CD8-positive, alpha-beta memory T cell (primary cell): ENCODE data around the gene GNG8. TPM values are rescaled to one million over a fixed set of nuclear protein-coding genes. Genes with fewer than 3 reads are reported as not detected.

Source experiments
- CTCF ChIA-PET: fragments of 350-600 bp; sonication (Branson Sonifier 250); formaldehyde crosslinking; loops from one replicate; lab custom pipeline; 2021; ENCODE audit warnings: antibody characterized with exemption; lab: Charles Lee
- POLR2A ChIA-PET: fragments of 350-600 bp; sonication (Branson Sonifier 250); formaldehyde crosslinking; loops from one replicate; lab custom pipeline; 2021; ENCODE audit warnings: antibody characterized with exemption; lab: Charles Lee
- DNase-seq, 5 donors: peaks; one replicate each; pipeline versions ENCODE4 v3.0.0 to v3.0.0-alpha.2; 2020 to 2022; ENCODE audit warnings: mixed read lengths in 1 of 5
- H3K27ac ChIP-seq: one replicate; pipeline ENCODE4 v1.7.0; 2013; ENCODE audit warnings: low read depth, mild to moderate bottlenecking, low read length, moderate library complexity
- H3K27me3 ChIP-seq: 2 replicates; pipeline ENCODE4 v1.7.0; 2013; ENCODE audit warnings: low read length, mild to moderate bottlenecking; ENCODE audit not compliant: insufficient read depth, poor library complexity, severe bottlenecking
- H3K36me3 ChIP-seq: 2 replicates; pipeline ENCODE4 v1.7.0; 2013; ENCODE audit warnings: mild to moderate bottlenecking, low read length, moderate library complexity; ENCODE audit not compliant: insufficient read depth
- H3K4me1 ChIP-seq: 2 replicates; pipeline ENCODE4 v1.7.0; 2013; ENCODE audit warnings: mild to moderate bottlenecking, low read length, moderate library complexity; ENCODE audit not compliant: insufficient read depth
- H3K4me3 ChIP-seq: 2 replicates; pipeline ENCODE4 v1.7.0; 2013; ENCODE audit warnings: mild to moderate bottlenecking, low read length
- H3K9me3 ChIP-seq: 2 replicates; pipeline ENCODE4 v1.7.0; 2013; ENCODE audit warnings: mild to moderate bottlenecking, low read length
- H3K27ac Mint-ChIP-seq, 8 donors: one replicate each; pipeline ENCODE4 v1.8.0; 2020 to 2021; ENCODE audit warnings: mixed read lengths in 8 of 8, mild to moderate bottlenecking in 6 of 8, inconsistent platforms in 3 of 8, moderate library complexity in 3 of 8
- H3K27me3 Mint-ChIP-seq, 2 donors: one replicate each; pipeline ENCODE4 v1.8.0; 2020 to 2021; ENCODE audit warnings: mixed read lengths in 2 of 2, mild to moderate bottlenecking in 1 of 2, moderate library complexity in 1 of 2
- H3K36me3 Mint-ChIP-seq, 3 donors: one replicate each; pipeline ENCODE4 v1.8.0; 2020 to 2021; ENCODE audit warnings: mixed read lengths in 3 of 3, inconsistent platforms in 1 of 3, mild to moderate bottlenecking in 1 of 3
- H3K4me1 Mint-ChIP-seq, 3 donors: one replicate each; pipeline ENCODE4 v1.8.0; 2020 to 2021; ENCODE audit warnings: mixed read lengths in 3 of 3, inconsistent platforms in 1 of 3, mild to moderate bottlenecking in 1 of 3
- H3K4me3 Mint-ChIP-seq, 7 donors: one replicate each; pipeline ENCODE4 v1.8.0; 2020 to 2021; ENCODE audit warnings: mixed read lengths in 7 of 7, mild to moderate bottlenecking in 6 of 7, moderate library complexity in 4 of 7, inconsistent platforms in 2 of 7
- H3K9me3 Mint-ChIP-seq, 5 donors: one replicate each; pipeline ENCODE4 v1.8.0; 2020 to 2022; ENCODE audit warnings: mixed read lengths in 5 of 5, mild to moderate bottlenecking in 3 of 5, moderate library complexity in 2 of 5, inconsistent platforms in 1 of 5
- polyA plus RNA-seq: library from polyadenylated mRNA; unstranded; fragments of 300-500 nt; fragmentation: Illumina TruSeq; gene quantifications from one replicate; pipeline ENCODE4 v1.2.3, GENCODE V29; 2021
- total RNA-seq, 2 experiments: library from RNA; stranded (reverse); gene quantifications; one replicate each; pipeline ENCODE4 v1.2.3, GENCODE V29; 2021

The GNG8 gene
- total and polyA plus RNA-seq, 3 experiments from 2014 or later = 9.0 TPM; not detected in 1

- peaks cover 5% of the 10 kb centered on the region for H3K36me3 ChIP-seq
- POLR2A ChIA-PET = interaction anchor here (0.8 to 1.5 kb wide), 3 partner anchors 13 to 219 kb away, joined by 3 to 10 read pairs (median 3); partner anchors contain the start of genes CALM3 and DACT3
- peaks cover 0 to 17% (median 2%) of the 10 kb centered on the region in 3 donors for H3K36me3 Mint-ChIP-seq
- DNase-seq = peak; percentile 63 to 86 (median 71)
- peaks cover 80% of the 10 kb centered on the region for H3K4me1 ChIP-seq
- no peak overlapping the region for H3K27ac ChIP-seq
- peak overlapping the region in 5 of 7 donors; percentile 32 to 73 (median 37) for H3K4me3 Mint-ChIP-seq
- no peak overlapping the region for H3K4me3 ChIP-seq
- H3K9me3 ChIP-seq = no peaks in the 10 kb centered on the region
- no peaks in the 10 kb centered on the region for H3K27me3 ChIP-seq
- H3K4me1 Mint-ChIP-seq = peaks cover 39 to 56% (median 48%) of the 10 kb centered on the region in 3 donors
- CTCF ChIA-PET = interaction anchor here (0.6 to 4.9 kb wide), 19 partner anchors 9 to 255 kb away, joined by 3 to 66 read pairs (median 4); partner anchors contain the start of genes CALM3, DACT3 and PTGIR
- H3K27ac Mint-ChIP-seq = peak overlapping the region; percentile 47 to 83 (median 68)
- H3K27me3 Mint-ChIP-seq = peaks cover 0 to 3% of the 10 kb centered on the region in 2 donors
- H3K9me3 Mint-ChIP-seq = no peaks in the 10 kb centered on the region
These were observed 21.8 kb downstream of the GNG8 start for GRCh38 chr19:46614114-46614722.

GRCh38 chr19:46613525-46613924 lies 22.5 kb downstream of the GNG8 start:
- Histone ChIP-seq H3K27me3 (no peaks in the 10 kb centered on the region), H3K4me1 (peaks cover 74% of the 10 kb centered on the region), H3K4me3 (no peak overlapping the region), H3K36me3 (peaks cover 11% of the 10 kb centered on the region), H3K9me3 (no peaks in the 10 kb centered on the region), H3K27ac (no peak overlapping the region)
- DNase-seq = peak in 1 of 5 donors; percentile 43
- ChIA-PET CTCF (interaction anchor here (0.6 to 4.9 kb wide), 18 partner anchors 9 to 255 kb away, joined by 3 to 66 read pairs (median 4); partner anchors contain the start of genes CALM3, DACT3 and PTGIR), POLR2A (interaction anchor here (1.4 to 1.5 kb wide), 2 partner anchors 12 to 48 kb away, joined by 3 to 10 read pairs; partner anchors contain the start of genes CALM3 and DACT3)
- peaks cover 42 to 55% (median 48%) of the 10 kb centered on the region in 3 donors for H3K4me1 Mint-ChIP-seq
- H3K4me3 Mint-ChIP-seq = no peak overlapping the region
- H3K27me3 Mint-ChIP-seq = peaks cover 0 to 3% of the 10 kb centered on the region in 2 donors
- H3K27ac Mint-ChIP-seq = peak overlapping the region in 7 of 8 donors; percentile 23 to 79 (median 71)
- H3K9me3 Mint-ChIP-seq = no peaks in the 10 kb centered on the region
- H3K36me3 Mint-ChIP-seq = peaks cover 0 to 24% (median 4%) of the 10 kb centered on the region in 3 donors

GRCh38 chr19:46611776-46612175 lies 24.2 kb downstream of the GNG8 start:
- no peaks in the 10 kb centered on the region for H3K9me3 Mint-ChIP-seq
- H3K9me3 ChIP-seq = no peaks in the 10 kb centered on the region
- peaks cover 0 to 2% of the 10 kb centered on the region in 2 donors for H3K27me3 Mint-ChIP-seq
- H3K27ac Mint-ChIP-seq = peak overlapping the region; percentile 87 to 97 (median 93)
- H3K4me1 Mint-ChIP-seq = peaks cover 45 to 52% (median 51%) of the 10 kb centered on the region in 3 donors
- DNase-seq = peak in 2 of 5 donors; percentile 34 to 46
- peak overlapping the region; percentile 65 to 85 (median 71) for H3K4me3 Mint-ChIP-seq
- CTCF ChIA-PET = interaction anchor here (0.7 to 4.9 kb wide), 12 partner anchors 9 to 146 kb away, joined by 3 to 66 read pairs (median 4); partner anchors contain the start of genes CALM3 and DACT3
- H3K36me3 Mint-ChIP-seq = peaks cover 3 to 41% (median 10%) of the 10 kb centered on the region in 3 donors
- peak overlapping the region; percentile 20 for H3K4me3 ChIP-seq
- no peaks in the 10 kb centered on the region for H3K27me3 ChIP-seq
- POLR2A ChIA-PET = interaction anchor here (1.1 to 3.9 kb wide), 4 partner anchors 10 to 102 kb away, joined by 4 to 52 read pairs (median 6); partner anchors contain the start of gene CALM3
- peaks cover 26% of the 10 kb centered on the region for H3K36me3 ChIP-seq
- H3K27ac ChIP-seq = no peak overlapping the region
- peaks cover 61% of the 10 kb centered on the region for H3K4me1 ChIP-seq

- ChIA-PET CTCF (interaction anchor here (0.7 to 4.9 kb wide), 7 partner anchors 9 to 118 kb away, joined by 3 to 66 read pairs (median 6); partner anchors contain the start of genes CALM3 and DACT3), POLR2A (interaction anchor here (0.9 to 3.9 kb wide), 3 partner anchors 9 to 50 kb away, joined by 3 to 52 read pairs (median 4); partner anchors contain the start of genes CALM3 and DACT3)
- Mint-ChIP-seq H3K36me3 (peaks cover 3 to 47% (median 15%) of the 10 kb centered on the region in 3 donors), H3K27me3 (no peaks in the 10 kb centered on the region), H3K9me3 (no peaks in the 10 kb centered on the region), H3K4me1 (peaks cover 44 to 52% (median 48%) of the 10 kb centered on the region in 3 donors), H3K4me3 (peak overlapping the region; percentile 65 to 85 (median 75)), H3K27ac (peak overlapping the region; percentile 87 to 97 (median 93))
- H3K4me3 ChIP-seq = peak overlapping the region; percentile 20
- H3K27me3 ChIP-seq = no peaks in the 10 kb centered on the region
- DNase-seq = peak in 3 of 5 donors; percentile 23 to 58 (median 43)
- H3K36me3 ChIP-seq = peaks cover 33% of the 10 kb centered on the region
- peaks cover 56% of the 10 kb centered on the region for H3K4me1 ChIP-seq
- no peaks in the 10 kb centered on the region for H3K9me3 ChIP-seq
- H3K27ac ChIP-seq = no peak overlapping the region
These were observed 24.9 kb downstream of the GNG8 start for GRCh38 chr19:46610851-46611770.

GRCh38 chr19:46610413-46610775 lies 25.6 kb downstream of the GNG8 start:
- peaks cover 40% of the 10 kb centered on the region for H3K36me3 ChIP-seq
- POLR2A ChIA-PET = interaction anchor here (0.9 to 3.9 kb wide), 2 partner anchors 9 to 50 kb away, joined by 3 to 52 read pairs; partner anchors contain the start of genes CALM3 and DACT3

GRCh38 chr19:46609511-46610412 lies 26.2 kb downstream of the GNG8 start:
- H3K9me3 ChIP-seq = no peaks in the 10 kb centered on the region
- Mint-ChIP-seq H3K4me1 (peaks cover 47 to 53% (median 53%) of the 10 kb centered on the region in 3 donors), H3K9me3 (no peaks in the 10 kb centered on the region), H3K27me3 (no peaks in the 10 kb centered on the region), H3K4me3 (peak overlapping the region in 1 of 7 donors; percentile 15), H3K36me3 (peaks cover 3 to 59% (median 15%) of the 10 kb centered on the region in 3 donors), H3K27ac (peak overlapping the region in 7 of 8 donors; percentile 10 to 95 (median 61))
- no peak overlapping the region for H3K27ac ChIP-seq
- peak in 1 of 5 donors; percentile 17 for DNase-seq
- H3K4me1 ChIP-seq = peaks cover 50% of the 10 kb centered on the region
- POLR2A ChIA-PET = interaction anchor here (3.9 kb wide), 1 partner anchor 8 kb away, joined by 52 read pairs; the partner anchor contains the start of gene CALM3
- H3K4me3 ChIP-seq = no peak overlapping the region
- peaks cover 43% of the 10 kb centered on the region for H3K36me3 ChIP-seq
- CTCF ChIA-PET = interaction anchor here (4.8 kb wide), 1 partner anchor 8 kb away, joined by 64 read pairs; the partner anchor contains the start of gene CALM3
- no peaks in the 10 kb centered on the region for H3K27me3 ChIP-seq

More at GRCh38 chr19:46610413-46610775, 25.6 kb downstream of the GNG8 start:
- CTCF ChIA-PET = interaction anchor here (4.8 to 4.9 kb wide), 2 partner anchors 9 to 52 kb away, joined by 64 to 66 read pairs; partner anchors contain the start of genes CALM3 and DACT3
- Histone ChIP-seq H3K4me1 (peaks cover 52% of the 10 kb centered on the region), H3K4me3 (peak overlapping the region; percentile 20), H3K9me3 (no peaks in the 10 kb centered on the region), H3K27me3 (no peaks in the 10 kb centered on the region), H3K27ac (no peak overlapping the region)
- peak overlapping the region in 4 of 7 donors; percentile 34 to 76 (median 68) for H3K4me3 Mint-ChIP-seq
- peak overlapping the region; percentile 87 to 97 (median 93) for H3K27ac Mint-ChIP-seq
- H3K9me3 Mint-ChIP-seq = no peaks in the 10 kb centered on the region
- H3K4me1 Mint-ChIP-seq = peaks cover 47 to 53% (median 52%) of the 10 kb centered on the region in 3 donors
- H3K27me3 Mint-ChIP-seq = no peaks in the 10 kb centered on the region
- peaks cover 3 to 53% (median 15%) of the 10 kb centered on the region in 3 donors for H3K36me3 Mint-ChIP-seq
- DNase-seq = peak in 1 of 5 donors; percentile 13
